ENCODE measurements around the gene DNMT3L. TPM values are rescaled to one million over a fixed set of nuclear protein-coding genes. Genes with fewer than 3 reads are reported as not detected.

Gene DNMT3L
- total RNA-seq, 4 donors from 2014 or later = not detected

DNA sequence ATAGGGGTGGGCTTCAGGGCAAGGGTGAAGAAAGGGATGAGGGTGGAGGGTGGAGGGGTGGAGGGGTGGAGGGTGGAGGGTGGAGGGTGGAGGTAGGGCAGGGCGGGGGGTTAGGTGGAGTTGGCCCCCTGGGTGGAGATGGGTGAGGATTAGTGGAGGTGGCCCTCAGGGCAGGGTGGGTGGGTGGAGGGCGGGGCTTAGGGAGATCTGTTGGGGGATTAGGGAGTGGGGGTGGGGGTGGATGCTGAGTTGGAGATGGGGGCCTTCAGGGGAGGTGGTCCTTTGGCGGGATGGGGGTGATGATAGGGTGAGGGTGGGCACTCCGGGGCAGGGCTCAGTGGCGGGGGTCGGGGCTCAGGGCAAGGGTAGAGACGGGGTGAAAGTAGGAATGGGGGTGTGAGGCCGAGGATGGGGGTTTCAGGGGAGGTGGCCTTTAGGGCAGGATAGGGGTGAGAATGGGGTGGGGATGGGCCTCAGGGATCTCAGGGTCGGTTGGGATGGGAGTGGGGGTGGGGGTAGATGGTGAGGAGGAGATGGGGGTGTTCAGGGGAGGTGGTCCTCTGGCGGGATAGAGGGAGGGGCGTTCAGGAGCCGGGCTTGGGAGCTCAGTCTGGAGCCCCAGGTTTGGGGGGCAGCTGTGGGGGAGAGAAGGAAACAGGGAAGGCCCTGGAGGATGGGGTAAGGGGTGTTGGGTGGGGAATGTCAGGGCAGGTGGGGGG is 800 bp upstream of the DNMT3L start:
- no peaks in the 10 kb centered on the region for H3K4me1 ChIP-seq
- DNase-seq (ENCODE audit: extremely low spot score) = no peak
- peaks cover 0 to 36% (median 0%) of the 10 kb centered on the region in 4 donors for H3K27me3 ChIP-seq
- no peaks in the 10 kb centered on the region for H3K36me3 ChIP-seq
- H3K9me3 ChIP-seq = peaks cover 0 to 9% (median 5%) of the 10 kb centered on the region in 4 donors
- no peak overlapping the region for H3K27ac ChIP-seq (replicated peaks in 1 of 4)
- H3K4me3 ChIP-seq = no peak overlapping the region
- intact Hi-C loops (cut with DNase I) = no loop called here
- TF ChIP-seq EP300 (IDR thresholded peaks at IDR 0.05) (no peak), POLR2A (IDR thresholded peaks at IDR 0.05; ENCODE audit: low read depth) (no peak), POLR2AphosphoS5 (IDR thresholded peaks at IDR 0.05) (no peak)
- TF ChIP-seq, protein P1, sequence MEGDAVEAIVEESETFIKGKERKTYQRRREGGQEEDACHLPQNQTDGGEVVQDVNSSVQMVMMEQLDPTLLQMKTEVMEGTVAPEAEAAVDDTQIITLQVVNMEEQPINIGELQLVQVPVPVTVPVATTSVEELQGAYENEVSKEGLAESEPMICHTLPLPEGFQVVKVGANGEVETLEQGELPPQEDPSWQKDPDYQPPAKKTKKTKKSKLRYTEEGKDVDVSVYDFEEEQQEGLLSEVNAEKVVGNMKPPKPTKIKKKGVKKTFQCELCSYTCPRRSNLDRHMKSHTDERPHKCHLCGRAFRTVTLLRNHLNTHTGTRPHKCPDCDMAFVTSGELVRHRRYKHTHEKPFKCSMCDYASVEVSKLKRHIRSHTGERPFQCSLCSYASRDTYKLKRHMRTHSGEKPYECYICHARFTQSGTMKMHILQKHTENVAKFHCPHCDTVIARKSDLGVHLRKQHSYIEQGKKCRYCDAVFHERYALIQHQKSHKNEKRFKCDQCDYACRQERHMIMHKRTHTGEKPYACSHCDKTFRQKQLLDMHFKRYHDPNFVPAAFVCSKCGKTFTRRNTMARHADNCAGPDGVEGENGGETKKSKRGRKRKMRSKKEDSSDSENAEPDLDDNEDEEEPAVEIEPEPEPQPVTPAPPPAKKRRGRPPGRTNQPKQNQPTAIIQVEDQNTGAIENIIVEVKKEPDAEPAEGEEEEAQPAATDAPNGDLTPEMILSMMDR (IDR thresholded peaks at IDR 0.05) = no peak
- 79% methylated on average over 11 of the region's 12 CpGs for WGBS

DNA sequence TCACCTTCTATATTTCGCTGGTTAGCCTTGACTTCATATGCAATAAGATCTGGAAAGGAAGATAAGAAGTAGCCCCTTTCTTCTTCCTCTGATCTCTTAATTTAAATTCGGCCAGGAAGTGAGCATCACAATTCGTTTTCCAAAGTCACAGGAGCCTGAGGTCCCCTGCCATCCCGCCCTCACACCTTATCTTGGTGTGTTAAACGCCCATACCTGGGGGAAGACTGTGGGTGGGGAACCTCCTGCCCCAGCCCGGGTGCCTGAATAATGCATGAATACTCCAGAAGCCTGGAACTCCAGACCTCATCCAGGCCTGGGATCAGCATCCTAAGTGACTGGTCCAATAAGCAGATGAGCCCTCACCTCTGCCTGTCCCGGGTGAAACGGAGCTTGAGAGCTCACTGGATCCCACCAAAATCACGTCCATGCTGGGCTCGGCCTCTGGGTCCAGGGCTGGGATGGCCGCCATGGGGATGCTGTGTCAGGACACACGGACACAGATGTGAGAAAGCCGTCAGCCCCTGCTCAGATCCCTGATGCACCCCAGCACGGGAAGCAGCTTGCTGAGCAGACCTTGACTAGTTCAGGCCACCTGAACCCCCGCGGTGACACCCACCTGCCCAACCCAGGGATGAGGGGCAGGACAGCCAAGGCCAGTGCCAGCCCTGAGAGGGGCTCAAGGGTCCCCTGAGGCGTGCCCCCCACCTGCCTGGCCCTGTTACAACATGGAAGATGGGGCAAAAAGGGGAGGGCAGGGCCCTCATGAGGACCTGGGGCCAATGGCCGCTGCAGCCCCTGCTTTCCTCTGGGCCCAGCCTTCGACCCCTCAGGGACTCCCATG is 686 bp downstream of the DNMT3L start:
- Histone ChIP-seq H3K36me3 (no peaks in the 10 kb centered on the region), H3K27me3 (peaks cover 0 to 37% (median 0%) of the 10 kb centered on the region in 4 donors), H3K4me1 (no peaks in the 10 kb centered on the region), H3K27ac (replicated peaks in 1 of 4) (no peak overlapping the region), H3K4me3 (no peak overlapping the region), H3K9me3 (peaks cover 0 to 9% (median 5%) of the 10 kb centered on the region in 4 donors)
- TF ChIP-seq POLR2AphosphoS5 (IDR thresholded peaks at IDR 0.05) (no peak), POLR2A (IDR thresholded peaks at IDR 0.05; ENCODE audit: low read depth) (no peak), EP300 (IDR thresholded peaks at IDR 0.05) (no peak)
- TF ChIP-seq, protein P1 (IDR thresholded peaks at IDR 0.05) = no peak
- intact Hi-C loops (cut with DNase I) = no loop called here
- WGBS = 72% methylated on average over 7 of the region's 19 CpGs
- no peak for DNase-seq (ENCODE audit: extremely low spot score)

DNA sequence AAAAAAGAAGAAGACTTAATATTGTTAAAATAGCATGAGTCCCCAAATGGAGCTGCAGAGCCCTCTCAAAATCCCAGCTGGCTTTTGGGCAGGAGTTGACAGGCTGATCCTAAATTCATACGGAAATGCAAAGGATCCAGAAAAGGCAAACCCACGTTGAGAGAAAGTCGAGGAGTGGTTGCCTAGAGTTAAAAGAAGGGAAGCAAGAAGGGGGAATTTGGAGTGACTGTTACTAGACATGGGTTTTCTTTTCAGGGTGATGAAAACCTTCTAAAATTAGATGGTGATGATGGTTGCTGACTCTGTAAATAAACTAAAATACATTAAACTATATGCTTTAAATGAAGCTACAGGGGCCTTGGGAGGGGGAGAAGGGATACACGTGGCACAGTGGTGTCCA is 1.6 kb downstream of the DNMT3L start:
- H3K27me3 ChIP-seq = peaks cover 0 to 45% (median 0%) of the 10 kb centered on the region in 4 donors
- DNase-seq (ENCODE audit: extremely low spot score) = no peak
- H3K4me3 ChIP-seq = no peak overlapping the region
- no peak overlapping the region for H3K27ac ChIP-seq (replicated peaks in 1 of 4)
- H3K9me3 ChIP-seq = peaks cover 0 to 9% (median 5%) of the 10 kb centered on the region in 4 donors
- 72% methylated on average over 4 of the region's 4 CpGs for WGBS
- intact Hi-C loops (cut with DNase I) = no loop called here
- no peaks in the 10 kb centered on the region for H3K36me3 ChIP-seq
- no peak for TF ChIP-seq POLR2AphosphoS5 (IDR thresholded peaks at IDR 0.05)
- no peak for TF ChIP-seq POLR2A (IDR thresholded peaks at IDR 0.05; ENCODE audit: low read depth)
- no peaks in the 10 kb centered on the region for H3K4me1 ChIP-seq

DNA sequence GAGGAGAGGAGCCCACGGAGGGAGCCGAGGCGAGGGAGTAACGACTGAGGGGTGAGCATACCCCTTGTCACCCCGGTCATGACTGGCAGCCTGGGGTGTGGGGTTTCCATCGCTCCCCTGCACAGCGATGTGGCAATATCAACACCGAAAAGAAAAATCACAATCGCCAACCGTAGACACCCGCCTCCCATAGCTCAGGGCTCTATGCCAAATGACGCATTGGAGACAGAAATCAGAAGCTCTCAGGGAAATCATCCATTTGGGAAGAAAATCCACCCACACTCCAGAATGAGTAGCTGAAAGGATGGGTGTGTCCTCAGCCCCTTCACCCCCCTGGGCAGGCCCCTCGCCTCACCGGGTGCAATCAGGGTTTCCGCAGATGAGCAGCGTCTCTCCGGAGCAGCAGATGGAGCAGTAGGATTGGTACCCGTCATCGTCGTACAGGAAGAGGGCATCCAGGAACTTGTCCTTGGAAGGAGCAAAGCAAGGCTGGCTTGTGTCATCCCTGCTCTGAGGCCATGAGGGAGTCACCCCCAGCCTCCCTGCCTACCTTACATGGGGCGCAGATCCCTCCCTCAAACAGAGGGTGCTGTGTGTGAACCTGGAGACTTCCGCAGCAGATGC is 2.5 kb downstream of the DNMT3L start:
- Histone ChIP-seq H3K36me3 (no peaks in the 10 kb centered on the region), H3K9me3 (peaks cover 0 to 9% (median 5%) of the 10 kb centered on the region in 4 donors), H3K4me1 (no peaks in the 10 kb centered on the region), H3K4me3 (no peak overlapping the region), H3K27me3 (peaks cover 0 to 52% (median 0%) of the 10 kb centered on the region in 4 donors), H3K27ac (replicated peaks in 1 of 4) (no peak overlapping the region)
- peak; percentile 77 for DNase-seq (ENCODE audit: extremely low spot score)
- 88% methylated on average over 12 of the region's 22 CpGs for WGBS
- intact Hi-C loops (cut with DNase I) = no loop called here
- TF ChIP-seq POLR2AphosphoS5 (IDR thresholded peaks at IDR 0.05) = no peak
- no peak for TF ChIP-seq EP300 (IDR thresholded peaks at IDR 0.05)
- TF ChIP-seq POLR2A (IDR thresholded peaks at IDR 0.05; ENCODE audit: low read depth) = no peak
- TF ChIP-seq, protein P1 (IDR thresholded peaks at IDR 0.05) = no peak
